Endothelial cell of umbilical vein (primary cell): Measurements from ENCODE around the gene MT1M. TPM values are rescaled to one million over a fixed set of nuclear protein-coding genes. Genes with fewer than 3 reads are reported as not detected.

Experiments used
- BruUV-seq: library from RNA; stranded (reverse); fragments of 400-500 nt; replicated peaks from 2 replicates; lab custom pipeline; 2021; lab: Mats Ljungman, UMichigan
- CTCF ChIA-PET: fragments of 300-600, 350-600 bp; sonication (Branson Sonifier 250); formaldehyde crosslinking; loops from one replicate; lab custom pipeline; 2021; ENCODE audit warnings: antibody characterized with exemption, inconsistent platforms; lab: Charles Lee
- POLR2A ChIA-PET: fragments of 300-600, 350-600 bp; sonication (Branson Sonifier 250); formaldehyde crosslinking; loops from one replicate; lab custom pipeline; 2021; ENCODE audit warnings: antibody characterized with exemption, inconsistent platforms; lab: Charles Lee
- DNase-seq: peaks from one replicate; pipeline ENCODE4 v3.0.0-alpha.2; 2011; ENCODE audit warnings: low read depth, low spot score
- FAIRE-seq: peaks from 2 replicates; lab custom pipeline; 2011; peaks lifted over from hg19 to GRCh38; lab: Jason Lieb, UNC
- H2AFZ ChIP-seq: 2 replicates; pipeline ENCODE4 v1.6.0; 2012; ENCODE audit warnings: low read depth, low read length, control low read depth, inconsistent platforms
- H3K27ac ChIP-seq: 2 replicates; pipeline ENCODE4 v1.5.1; 2011; ENCODE audit warnings: low read depth, mild to moderate bottlenecking, control low read depth, low read length, moderate library complexity; ENCODE audit not compliant: insufficient read depth
- H3K27me3 ChIP-seq, 2 experiments: 2 replicates each; pipeline versions ENCODE4 v1.6.0 to v1.6.1; 2011; ENCODE audit warnings: low read length in 2 of 2, mixed read lengths in 1 of 2; ENCODE audit not compliant: control insufficient read depth in 2 of 2, insufficient read depth in 2 of 2
- H3K36me3 ChIP-seq, 2 experiments: 2 replicates in 1 of 2; 3 replicates in 1 of 2; pipeline ENCODE4 v1.5.1; 2011; ENCODE audit warnings: low read length in 2 of 2, mild to moderate bottlenecking in 1 of 2, moderate library complexity in 1 of 2; ENCODE audit not compliant: control insufficient read depth in 2 of 2, insufficient read depth in 2 of 2; ENCODE audit errors: extremely low read depth in 1 of 2
- H3K4me1 ChIP-seq: 3 replicates; pipeline ENCODE4 v1.5.1; 2011; ENCODE audit warnings: mild to moderate bottlenecking, low read length; ENCODE audit not compliant: control insufficient read depth, insufficient read depth; ENCODE audit errors: extremely low read depth
- H3K4me2 ChIP-seq: 2 replicates; pipeline ENCODE4 v1.6.1; 2011; ENCODE audit warnings: low read length, control low read depth, mixed read lengths; ENCODE audit not compliant: insufficient read depth
- H3K4me3 ChIP-seq, 3 experiments: fragments of 200-600 bp in 1 of 3; sonication (generic), shearing (Covaris generic) in 1 of 3; replicated peaks in 1 of 3; 2 replicates each; pipeline ENCODE4 v1.5.1; 2011 to 2016; ENCODE audit warnings: control low read depth in 3 of 3, low read length in 3 of 3, mild to moderate bottlenecking in 2 of 3, inconsistent platforms in 1 of 3, low read depth in 1 of 3, moderate library complexity in 1 of 3; ENCODE audit not compliant: insufficient read depth in 1 of 3
- H3K79me2 ChIP-seq: 2 replicates; pipeline ENCODE4 v1.6.0; 2012; ENCODE audit warnings: low read length, inconsistent platforms; ENCODE audit not compliant: control insufficient read depth, insufficient read depth
- H3K9ac ChIP-seq: replicated peaks from 2 replicates; pipeline ENCODE3; 2011; ENCODE audit warnings: low read length, control low read depth; ENCODE audit not compliant: insufficient read depth; ENCODE audit errors: extremely low read depth
- H3K9me1 ChIP-seq: replicated peaks from 3 replicates; pipeline ENCODE4 v1.6.0; 2011; ENCODE audit warnings: mild to moderate bottlenecking, low read length; ENCODE audit not compliant: control insufficient read depth, insufficient read depth; ENCODE audit errors: extremely low read depth
- H3K9me3 ChIP-seq: replicated peaks from 2 replicates; pipeline ENCODE4 v1.5.1; 2012; ENCODE audit warnings: low read length, inconsistent platforms; ENCODE audit not compliant: control insufficient read depth, insufficient read depth
- H4K20me1 ChIP-seq: replicated peaks from 2 replicates; pipeline ENCODE3; 2011; ENCODE audit warnings: mild to moderate bottlenecking, low read length; ENCODE audit not compliant: control insufficient read depth, insufficient read depth; ENCODE audit errors: extremely low read depth
- CTCF ChIP-seq, 2 donors: IDR thresholded peaks; 1 replicate in 1 of 2; 2 replicates in 1 of 2; pipeline ENCODE4 v1.5.1; 2011; ENCODE audit warnings: low read length in 2 of 2, mild to moderate bottlenecking in 2 of 2, moderate library complexity in 2 of 2, control low read depth in 1 of 2, inconsistent platforms in 1 of 2, low read depth in 1 of 2; ENCODE audit not compliant: insufficient read depth in 1 of 2; ENCODE audit errors: extremely low read depth in 1 of 2
- EZH2 ChIP-seq: IDR thresholded peaks from 2 replicates; pipeline ENCODE4 v1.6.1; 2012; ENCODE audit warnings: borderline replicate concordance, low read depth, mild to moderate bottlenecking, moderate library complexity, low read length, inconsistent platforms; ENCODE audit not compliant: severe bottlenecking
- FOS ChIP-seq: IDR thresholded peaks from 2 replicates; pipeline ENCODE4 v1.6.1; 2011; ENCODE audit warnings: mild to moderate bottlenecking, low read length, moderate library complexity, borderline replicate concordance; ENCODE audit not compliant: insufficient read depth
- GATA2 ChIP-seq: IDR thresholded peaks from 2 replicates; pipeline ENCODE4 v1.7.0; 2011; ENCODE audit warnings: low read depth, mild to moderate bottlenecking, moderate library complexity, mixed read lengths, low read length; ENCODE audit not compliant: insufficient read length, insufficient read depth
- JUN ChIP-seq: IDR thresholded peaks from 2 replicates; pipeline ENCODE4 v1.6.1; 2011; ENCODE audit warnings: borderline replicate concordance, low read depth; ENCODE audit not compliant: insufficient read length, insufficient read depth
- MYC ChIP-seq: IDR thresholded peaks from one replicate; pipeline ENCODE4 v1.6.1; 2011; ENCODE audit warnings: mild to moderate bottlenecking, low read depth, low read length
- POLR2A ChIP-seq: IDR thresholded peaks from 2 replicates; pipeline ENCODE4 v1.6.1; 2012; ENCODE audit warnings: low read depth, mild to moderate bottlenecking, control low read depth, low read length
- POLR2AphosphoS5 ChIP-seq: IDR thresholded peaks from 2 replicates; pipeline ENCODE4 v1.6.1; 2012; ENCODE audit warnings: low read depth, mild to moderate bottlenecking, control low read depth, low read length, moderate library complexity; ENCODE audit not compliant: insufficient read depth
- dilution Hi-C: fragments of 300-500 bp; cut with MboI; formaldehyde crosslinking; loops from one replicate; pipeline ENCODE4 v1.15.0; 2019; ENCODE audit warnings: low sequenced_read_pairs; ENCODE audit not compliant: extremely low pct_ligation_motif_present
- intact Hi-C: fragments of 100-400 bp; cut with micrococcal nuclease; formaldehyde crosslinking; loops from one replicate; pipeline ENCODE4 v1.10.0; 2022
- polyA plus RNA-seq, 4 experiments: library from polyadenylated mRNA; depleted of rRNA in 3 of 4; stranded (reverse) in 3 of 4; unstranded in 1 of 4; fragments of >200 nt; gene quantifications; 2 replicates each; pipeline versions ENCODE4 v1.2.1 to v1.2.3, GENCODE V29; 2011 to 2012; ENCODE audit warnings: missing spikeins in 1 of 4
- total RNA-seq: library from RNA; stranded (reverse); gene quantifications from 2 replicates; pipeline ENCODE4 v1.2.3, GENCODE V29; 2021
- TF ChIP-seq, protein P1 (sequence below): IDR thresholded peaks from 2 replicates; pipeline ENCODE4 v1.6.1; 2011; ENCODE audit not compliant: insufficient read depth, insufficient read length

The MT1M gene
- total and polyA plus RNA-seq, 2 donors (not counting 3 experiments of a cell fraction or from before 2014, with no cell fraction given): 4.3 to 4.6 TPM

DNA sequence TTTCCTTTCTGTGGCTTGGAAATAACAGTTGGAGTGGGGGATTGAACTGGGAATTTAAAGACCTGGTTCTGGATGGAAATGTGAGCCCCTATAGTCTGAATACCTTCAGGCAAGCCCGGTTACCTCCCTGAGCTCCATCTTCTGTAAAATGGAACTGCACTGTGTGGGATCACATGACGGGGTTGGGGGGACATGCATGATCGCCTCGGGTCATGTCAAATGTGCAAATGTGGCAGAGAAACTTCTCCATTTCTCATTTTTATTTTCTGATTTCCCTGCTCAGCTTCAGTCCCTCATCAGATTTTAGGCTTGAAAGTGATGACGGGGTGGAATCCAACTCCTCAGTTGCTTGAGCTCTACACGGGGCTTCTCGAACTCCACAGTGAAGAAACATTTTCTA lies 20.8 kb downstream of the MT1M start:
- H3K9ac ChIP-seq: no peak overlapping the region
- H3K27me3 ChIP-seq: peaks cover 16 to 20% of the 10 kb centered on the region in 2 experiments
- dilution Hi-C loops: no loop called here
- no peak overlapping the region for H3K4me2 ChIP-seq
- no peaks in the 10 kb centered on the region for H4K20me1 ChIP-seq
- H3K9me3 ChIP-seq: no peaks in the 10 kb centered on the region
- intact Hi-C loops: no loop called here
- no peak overlapping the region for H2AFZ ChIP-seq
- H3K9me1 ChIP-seq: no peaks in the 10 kb centered on the region
- peaks cover 4% of the 10 kb centered on the region for H3K4me1 ChIP-seq
- POLR2A ChIA-PET: no interaction called here
- DNase-seq (no peak), FAIRE-seq (no peak)
- CTCF ChIA-PET: no interaction called here
- no peak for TF ChIP-seq EZH2
- no peak for TF ChIP-seq FOS
- no peak for TF ChIP-seq POLR2A
- TF ChIP-seq, protein P1, sequence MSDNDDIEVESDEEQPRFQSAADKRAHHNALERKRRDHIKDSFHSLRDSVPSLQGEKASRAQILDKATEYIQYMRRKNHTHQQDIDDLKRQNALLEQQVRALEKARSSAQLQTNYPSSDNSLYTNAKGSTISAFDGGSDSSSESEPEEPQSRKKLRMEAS: no peak
- TF ChIP-seq GATA2: no peak
- no peak for TF ChIP-seq MYC
- no peak for TF ChIP-seq POLR2AphosphoS5
- TF ChIP-seq CTCF (IDR thresholded peaks at IDR 0.05; ENCODE audit: extremely low read depth in 1 of 2, insufficient read depth in 1 of 2, low read depth in 1 of 2, low read length in 2 of 2): no peak
- no peak for TF ChIP-seq JUN
- no TSS peak for BruUV-seq
- no peaks in the 10 kb centered on the region for H3K36me3 ChIP-seq
- H3K27ac ChIP-seq: no peak overlapping the region
- no peak overlapping the region for H3K4me3 ChIP-seq
- no peaks in the 10 kb centered on the region for H3K79me2 ChIP-seq
